BLaER1 treated with 17β-estradiol and CSF1 and Interleukin-3, amounts not matched to agents 10 nM and 100 nM (cell line): ENCODE results near the gene PIM3.

ENCODE experiments used
- H3K27ac ChIP-seq, 11 experiments: shearing (Covaris generic); formaldehyde crosslinking; 2 replicates each; pipeline ENCODE4 v1.8.1; 2022
- H3K27me3 ChIP-seq, 11 experiments: shearing (Covaris generic); formaldehyde crosslinking; 2 replicates each; pipeline ENCODE4 v1.8.1; 2022
- H3K36me3 ChIP-seq, 11 experiments: shearing (Covaris generic); formaldehyde crosslinking; 2 replicates each; pipeline ENCODE4 v1.8.1; 2022
- H3K4me1 ChIP-seq, 10 experiments: shearing (Covaris generic); formaldehyde crosslinking; 2 replicates each; pipeline ENCODE4 v1.8.1; 2022
- H3K4me2 ChIP-seq, 11 experiments: shearing (Covaris generic); formaldehyde crosslinking; 2 replicates each; pipeline ENCODE4 v1.8.1; 2022
- H3K4me3 ChIP-seq, 10 experiments: shearing (Covaris generic); formaldehyde crosslinking; 2 replicates each; pipeline ENCODE4 v1.8.1; 2022
- H3K9ac ChIP-seq, 11 experiments: shearing (Covaris generic); formaldehyde crosslinking; 2 replicates each; pipeline ENCODE4 v1.8.1; 2022
- H3K9me3 ChIP-seq, 11 experiments: shearing (Covaris generic); formaldehyde crosslinking; replicated peaks in 1 of 11; 2 replicates each; pipeline ENCODE4 v1.8.1; 2022
- H4K20me1 ChIP-seq, 11 experiments: shearing (Covaris generic); formaldehyde crosslinking; 2 replicates each; pipeline ENCODE4 v1.8.1; 2022
- Cebpa-rat ChIP-seq, 11 experiments: shearing (Covaris generic); IDR thresholded peaks; 2 replicates each; pipeline ENCODE4 v1.8.1; 2022

PIM3 gene

DNA sequence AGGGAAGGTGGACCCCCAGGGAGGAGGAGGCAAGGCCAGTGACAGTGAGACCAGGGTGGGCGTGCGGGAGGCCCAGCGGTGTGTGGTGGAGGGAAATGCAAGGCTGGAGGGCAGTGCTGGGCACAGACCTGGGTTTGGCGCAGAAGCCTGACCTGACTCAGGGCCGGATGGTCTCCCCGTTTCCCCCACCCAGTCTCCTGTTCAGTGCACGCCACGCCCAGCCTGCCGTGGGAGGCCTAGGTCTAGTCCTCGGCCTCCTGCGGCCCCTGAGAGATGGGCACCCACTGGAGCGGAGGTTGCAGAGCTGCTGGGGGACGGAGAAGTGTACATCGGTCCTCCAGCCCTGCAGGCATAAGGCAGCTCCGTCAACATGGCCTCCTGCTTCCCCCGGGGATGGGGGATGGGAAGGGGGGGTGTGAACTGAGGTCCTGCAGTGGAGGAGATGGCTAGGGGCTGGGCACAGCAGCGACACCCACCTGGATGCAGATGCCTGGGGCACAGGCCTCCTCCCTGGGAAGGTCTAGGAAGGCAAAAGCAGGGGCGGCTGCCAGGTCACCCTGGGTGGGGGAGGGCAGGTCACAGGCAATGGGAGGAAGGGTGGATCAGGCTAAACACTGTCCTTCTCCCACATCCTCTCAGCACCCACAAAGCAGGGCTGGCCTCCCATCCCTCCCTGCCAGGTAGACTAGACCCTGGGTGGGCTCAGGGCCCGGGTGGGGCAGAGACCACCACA is 36.1 kb downstream of the PIM3 start:
- Histone ChIP-seq H3K9ac (no peak overlapping the region; a peak in 1 of 22 replicates), H3K4me1 (peaks cover 0 to 12% (median 2%) of the 10 kb centered on the region in 10 experiments; a peak in 8 of 20 replicates), H3K9me3 (peaks cover 5 to 8% (median 6%) of the 10 kb centered on the region in 11 experiments; a peak in 19 of 22 replicates), H3K4me3 (no peak overlapping the region), H3K36me3 (no peaks in the 10 kb centered on the region), H4K20me1 (no peaks in the 10 kb centered on the region; a peak in 1 of 22 replicates), H3K27me3 (peaks cover 0 to 3% (median 0%) of the 10 kb centered on the region in 11 experiments; a peak in 1 of 22 replicates), H3K4me2 (no peak overlapping the region), H3K27ac (no peak overlapping the region)
- no peak for TF ChIP-seq Cebpa-rat (IDR thresholded peaks at IDR 0.05)

DNA sequence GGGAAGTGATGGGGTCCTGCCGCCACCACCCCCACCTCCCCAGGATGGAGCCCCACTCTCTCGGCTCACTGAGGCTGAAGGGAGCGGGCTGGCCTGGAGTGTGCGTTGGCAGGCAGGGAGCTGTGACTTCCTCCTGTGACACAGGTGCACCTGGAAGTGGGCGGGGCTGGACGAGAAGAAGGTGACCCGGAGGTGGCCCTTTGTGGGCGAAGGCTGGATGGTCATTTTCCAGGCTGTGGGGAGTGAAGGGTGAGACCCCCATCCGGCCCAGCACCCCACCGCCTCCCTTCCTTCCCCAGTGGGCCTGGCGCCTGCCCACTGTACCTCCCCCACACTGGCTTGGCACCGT is 36.7 kb downstream of the PIM3 start:
- H4K20me1 ChIP-seq = no peaks in the 10 kb centered on the region; a peak in 1 of 22 replicates
- no peaks in the 10 kb centered on the region for H3K36me3 ChIP-seq
- no peak for TF ChIP-seq Cebpa-rat (IDR thresholded peaks at IDR 0.05)
- peaks cover 0 to 2% (median under 1%) of the 10 kb centered on the region in 11 experiments; a peak in 10 of 22 replicates for H3K9me3 ChIP-seq
- H3K27ac ChIP-seq = no peak overlapping the region
- no peak overlapping the region for H3K4me3 ChIP-seq
- H3K27me3 ChIP-seq = peaks cover 0 to 3% (median 0%) of the 10 kb centered on the region in 11 experiments; a peak in 1 of 22 replicates
- H3K4me1 ChIP-seq = peaks cover 0 to 15% (median 2%) of the 10 kb centered on the region in 10 experiments; a peak in 8 of 20 replicates
- H3K9ac ChIP-seq = no peak overlapping the region
- no peak overlapping the region for H3K4me2 ChIP-seq

DNA sequence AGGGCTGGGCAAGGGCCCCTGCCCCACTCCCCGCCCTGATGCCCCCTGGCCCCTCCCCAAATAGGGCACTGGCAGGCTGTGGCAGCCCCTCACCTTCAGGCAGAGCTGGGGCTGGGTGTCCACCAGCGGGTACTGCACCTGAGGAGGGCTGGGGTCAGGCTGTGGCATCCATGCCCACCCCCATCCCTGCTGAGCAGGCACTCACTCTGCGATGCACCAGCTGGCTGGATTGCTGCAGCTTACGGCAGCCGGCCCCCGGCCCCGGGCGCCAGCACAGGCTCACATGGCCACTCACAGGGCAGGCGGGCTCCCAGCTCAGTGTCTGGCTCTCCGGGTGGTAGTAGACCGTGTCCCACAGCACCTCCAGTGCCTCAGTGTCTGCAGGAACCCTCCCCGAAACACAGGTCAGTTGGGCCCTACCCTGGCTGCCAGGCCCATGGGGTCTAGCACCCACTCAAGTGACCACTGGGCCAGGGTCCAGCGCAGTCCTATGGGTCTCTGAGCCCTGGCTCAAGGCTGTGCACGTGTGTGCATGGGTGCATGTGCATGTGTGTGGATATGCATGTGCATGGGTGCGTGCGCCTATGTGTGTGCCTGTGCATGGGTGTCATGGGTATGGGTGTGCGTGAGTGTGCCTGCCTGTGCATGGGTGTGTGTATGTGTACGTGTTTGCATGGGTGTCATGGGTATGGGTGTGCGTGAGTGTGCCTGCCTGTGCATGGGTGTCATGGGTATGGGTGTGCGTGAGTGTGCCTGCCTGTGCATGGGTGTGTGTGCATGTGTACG is 37.6 kb downstream of the PIM3 start:
- peaks cover 0 to 3% (median 0%) of the 10 kb centered on the region in 11 experiments; a peak in 1 of 22 replicates for H3K27me3 ChIP-seq
- H3K4me3 ChIP-seq = no peak overlapping the region
- H3K4me1 ChIP-seq = peaks cover 0 to 12% (median 2%) of the 10 kb centered on the region in 10 experiments; a peak in 8 of 20 replicates
- H3K4me2 ChIP-seq = no peak overlapping the region
- no peaks in the 10 kb centered on the region for H3K36me3 ChIP-seq
- no peaks in the 10 kb centered on the region for H3K9me3 ChIP-seq
- no peak for TF ChIP-seq Cebpa-rat (IDR thresholded peaks at IDR 0.05)
- H3K27ac ChIP-seq = no peak overlapping the region
- no peak overlapping the region for H3K9ac ChIP-seq
- no peaks in the 10 kb centered on the region; a peak in 1 of 22 replicates for H4K20me1 ChIP-seq

DNA sequence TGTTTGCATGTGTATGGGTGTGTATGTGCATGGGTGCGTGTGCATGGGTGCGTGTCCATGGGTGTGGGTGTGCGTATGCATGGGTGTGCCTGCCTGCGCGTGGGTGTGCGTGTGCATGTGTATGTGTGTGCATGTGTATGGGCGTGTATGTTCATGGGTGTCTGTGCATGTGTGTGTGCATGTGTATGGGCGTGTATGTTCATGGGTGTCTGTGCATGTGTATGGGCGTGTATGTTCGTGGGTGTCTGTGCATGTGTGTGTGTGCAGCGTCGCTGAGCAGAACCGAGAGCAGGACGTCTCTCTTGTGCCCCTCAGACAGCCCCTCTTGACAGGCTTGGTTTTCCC is 38.1 kb downstream of the PIM3 start:
- peaks cover 0 to 3% (median 0%) of the 10 kb centered on the region in 11 experiments; a peak in 1 of 22 replicates for H3K27me3 ChIP-seq
- no peaks in the 10 kb centered on the region for H3K36me3 ChIP-seq
- no peak overlapping the region for H3K27ac ChIP-seq
- no peak overlapping the region for H3K4me3 ChIP-seq
- no peak for TF ChIP-seq Cebpa-rat (IDR thresholded peaks at IDR 0.05)
- no peaks in the 10 kb centered on the region; a peak in 1 of 22 replicates for H4K20me1 ChIP-seq
- peaks cover 0 to 6% (median 2%) of the 10 kb centered on the region in 10 experiments; a peak in 6 of 20 replicates for H3K4me1 ChIP-seq
- no peak overlapping the region for H3K9ac ChIP-seq
- H3K4me2 ChIP-seq = no peak overlapping the region
- H3K9me3 ChIP-seq = no peaks in the 10 kb centered on the region

DNA sequence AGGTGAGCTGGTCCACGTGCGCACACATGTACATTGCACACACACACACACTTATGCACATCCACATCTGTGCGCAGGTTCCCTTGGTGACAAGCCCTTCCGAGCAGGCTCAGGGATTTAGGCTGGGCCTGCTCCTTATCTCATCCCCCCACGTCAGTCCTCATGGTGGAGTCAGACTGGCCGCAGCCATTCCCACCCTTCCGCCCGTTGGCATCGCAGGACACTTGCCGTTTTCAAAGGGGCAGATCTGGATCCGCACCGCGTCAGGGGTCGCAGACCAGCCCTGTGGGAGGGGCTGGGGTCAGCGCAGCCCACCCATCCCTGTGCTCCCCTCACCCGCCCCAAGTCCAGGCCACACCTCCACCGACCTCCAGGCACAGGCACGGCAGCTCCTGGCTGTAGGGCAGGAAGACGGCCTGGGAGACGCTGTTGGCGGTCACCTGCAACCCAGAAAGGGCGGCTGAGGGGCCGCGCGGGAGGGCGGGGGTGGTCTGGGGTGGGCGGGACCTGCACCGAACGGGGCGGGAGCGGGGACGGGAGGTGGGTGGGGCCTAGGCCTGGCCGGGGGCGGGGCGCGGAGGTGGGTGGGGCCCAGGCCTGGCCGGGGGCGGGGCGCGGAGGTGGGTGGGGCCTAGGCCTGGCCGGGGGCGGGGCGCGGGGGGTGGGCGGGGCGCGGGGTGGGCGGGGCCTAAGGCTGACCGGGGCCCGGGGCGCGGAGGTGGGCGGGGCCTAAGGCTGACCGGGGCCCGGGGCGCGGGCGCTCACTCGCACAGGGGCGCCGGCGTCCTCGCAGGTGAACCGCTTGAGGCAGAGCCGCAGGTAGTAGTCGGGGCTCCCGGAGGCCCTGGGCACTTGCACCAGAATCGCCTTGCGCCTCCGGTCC is 38.7 kb downstream of the PIM3 start:
- H3K4me2 ChIP-seq = no peak overlapping the region
- H3K9me3 ChIP-seq = no peaks in the 10 kb centered on the region
- H3K27ac ChIP-seq = no peak overlapping the region
- no peaks in the 10 kb centered on the region; a peak in 1 of 22 replicates for H4K20me1 ChIP-seq
- no peak overlapping the region for H3K4me3 ChIP-seq
- H3K9ac ChIP-seq = no peak overlapping the region
- H3K27me3 ChIP-seq = peaks cover 0 to 3% (median 0%) of the 10 kb centered on the region in 11 experiments; a peak in 1 of 22 replicates
- no peak for TF ChIP-seq Cebpa-rat (IDR thresholded peaks at IDR 0.05)
- peaks cover 0 to 6% (median 2%) of the 10 kb centered on the region in 10 experiments; a peak in 4 of 20 replicates for H3K4me1 ChIP-seq
- H3K36me3 ChIP-seq = no peaks in the 10 kb centered on the region

DNA sequence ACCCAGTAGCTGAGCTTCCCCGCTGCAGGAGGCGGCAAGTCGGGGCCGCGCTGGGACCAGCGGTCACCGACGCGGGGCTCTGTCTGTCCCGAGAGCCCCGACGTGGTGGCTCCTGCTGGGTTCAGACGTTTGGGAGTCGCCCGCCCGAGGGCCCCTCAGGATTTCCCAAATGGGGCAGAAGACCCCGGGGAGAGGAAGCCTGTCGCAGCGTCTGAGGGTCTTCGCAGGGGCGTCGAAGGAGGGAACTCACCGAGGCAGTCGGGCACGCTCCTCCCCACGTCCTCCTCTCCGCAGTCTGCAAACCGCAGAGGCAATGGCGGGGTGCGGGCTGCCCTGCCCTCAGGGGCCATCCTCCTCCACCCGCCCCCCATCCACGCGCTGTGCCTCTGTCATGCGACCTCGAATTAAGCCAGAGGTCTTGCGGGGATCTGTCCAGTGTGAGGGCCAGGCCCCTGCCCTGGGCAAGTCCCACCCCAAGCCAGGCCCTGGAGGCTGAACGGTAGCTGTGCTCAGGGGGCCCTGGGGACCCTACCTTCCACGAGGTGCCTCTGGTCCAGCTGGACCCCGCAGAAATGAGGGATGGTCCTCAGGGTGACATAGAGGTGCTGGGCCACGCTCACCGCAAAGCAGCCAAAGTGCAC is 39.5 kb downstream of the PIM3 start:
- Histone ChIP-seq H3K27me3 (peaks cover 0 to 3% (median 0%) of the 10 kb centered on the region in 11 experiments; a peak in 1 of 22 replicates), H3K9me3 (no peaks in the 10 kb centered on the region), H3K4me2 (no peak overlapping the region), H3K36me3 (no peaks in the 10 kb centered on the region), H3K4me3 (no peak overlapping the region), H3K27ac (no peak overlapping the region), H4K20me1 (no peaks in the 10 kb centered on the region; a peak in 1 of 22 replicates), H3K9ac (no peak overlapping the region), H3K4me1 (peaks cover 0 to 6% (median 2%) of the 10 kb centered on the region in 10 experiments; a peak in 4 of 20 replicates)
- no peak for TF ChIP-seq Cebpa-rat (IDR thresholded peaks at IDR 0.05)

DNA sequence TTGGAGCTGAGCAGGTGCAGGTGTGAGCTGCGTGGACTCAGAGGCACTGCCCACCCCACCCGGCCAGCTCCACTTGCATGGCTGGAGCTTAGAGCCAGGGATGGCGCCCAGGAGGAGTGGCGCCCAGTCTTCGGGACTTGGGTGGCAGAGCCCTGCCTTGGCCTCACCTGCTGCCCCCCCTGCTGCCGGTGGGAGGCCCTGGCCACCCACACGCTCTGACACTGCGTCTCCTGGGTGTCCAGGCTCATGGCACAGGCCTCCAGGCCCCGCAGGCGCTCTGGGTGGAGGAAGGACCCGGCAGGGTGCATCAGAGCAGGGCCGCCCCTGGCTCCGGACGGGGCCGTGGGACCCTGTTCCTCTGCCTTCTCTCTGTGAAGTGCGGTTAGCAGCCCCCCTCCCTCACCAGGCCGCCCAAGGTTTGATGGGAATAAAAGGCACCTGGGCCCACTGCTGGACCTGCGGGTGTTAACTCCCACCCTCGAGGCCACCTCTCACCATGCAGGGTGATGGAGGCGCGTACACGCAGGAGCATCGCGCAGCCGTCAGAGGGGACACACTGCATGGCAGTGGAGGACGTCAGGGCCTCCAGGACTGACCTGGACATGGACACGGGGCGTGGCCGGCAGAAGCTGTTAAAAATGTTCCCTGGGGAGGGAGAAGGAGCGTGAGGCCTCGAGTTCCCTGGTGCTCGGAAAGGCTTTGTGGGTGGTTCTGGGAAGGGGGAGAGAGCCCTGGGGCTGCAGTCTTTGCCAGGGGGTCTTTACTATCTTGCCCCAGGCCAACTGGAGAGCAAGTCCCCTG is 40.2 kb downstream of the PIM3 start:
- Histone ChIP-seq H3K36me3 (no peaks in the 10 kb centered on the region), H3K9ac (no peak overlapping the region), H3K9me3 (no peaks in the 10 kb centered on the region), H3K4me1 (peaks cover 0 to 6% (median 4%) of the 10 kb centered on the region in 10 experiments; a peak in 4 of 20 replicates), H3K4me2 (no peak overlapping the region), H4K20me1 (no peaks in the 10 kb centered on the region; a peak in 1 of 22 replicates), H3K27ac (no peak overlapping the region), H3K27me3 (peaks cover 0 to 3% (median 0%) of the 10 kb centered on the region in 11 experiments; a peak in 1 of 22 replicates), H3K4me3 (no peak overlapping the region)
- TF ChIP-seq Cebpa-rat (IDR thresholded peaks at IDR 0.05) = no peak
